Measurements from ENCODE around the gene DISP2.

The DISP2 gene

GRCh38 chr15:40357723-40358470 is at the start of gene DISP2:
Gene DISP2 (plus strand): TSS chr15:40358219. CDS start chr15:40358322, 103 bp downstream.
- peak; percentile 88 for DNase-seq (ENCODE audit: low spot score)

GRCh38 chr15:40309344-40309862 is 48.6 kb upstream of the DISP2 start:
- DNase-seq (ENCODE audit: low spot score), result no peak

GRCh38 chr15:40310001-40310959 is 47.7 kb upstream of the DISP2 start:
- DNase-seq (ENCODE audit: low spot score), result peak; percentile 54

- DNase-seq (ENCODE audit: low spot score), result no peak
Observed at GRCh38 chr15:40310993-40311392, 47.0 kb upstream of the DISP2 start.

GRCh38 chr15:40312370-40313158 is 45.5 kb upstream of the DISP2 start:
- DNase-seq (ENCODE audit: low spot score), result no peak

- peak; percentile 61 for DNase-seq (ENCODE audit: low spot score)
Observed at GRCh38 chr15:40313531-40314398, 44.3 kb upstream of the DISP2 start.

GRCh38 chr15:40314723-40315276 is 43.2 kb upstream of the DISP2 start:
- DNase-seq (ENCODE audit: low spot score), result peak; percentile 38

GRCh38 chr15:40316931-40317330 is 41.1 kb upstream of the DISP2 start:
- DNase-seq (ENCODE audit: low spot score), result no peak

GRCh38 chr15:40317580-40317979 is 40.4 kb upstream of the DISP2 start:
- DNase-seq (ENCODE audit: low spot score), result no peak

GRCh38 chr15:40320409-40320808 is 37.6 kb upstream of the DISP2 start:
- DNase-seq (ENCODE audit: low spot score), result no peak

GRCh38 chr15:40320931-40321371 is 37.1 kb upstream of the DISP2 start:
- DNase-seq (ENCODE audit: low spot score), result peak; percentile 70

- DNase-seq (ENCODE audit: low spot score), result no peak
Observed at GRCh38 chr15:40322531-40323238, 35.3 kb upstream of the DISP2 start.

- peak; percentile 96 for DNase-seq (ENCODE audit: low spot score)
Observed at GRCh38 chr15:40323239-40323952, 34.6 kb upstream of the DISP2 start, which contains the start of gene INAFM2. Gene INAFM2 (plus strand): TSS chr15:40323692. CDS start chr15:40324056, 364 bp downstream.

- peak; percentile 31 for DNase-seq (ENCODE audit: low spot score)
Observed at GRCh38 chr15:40323953-40324937, 33.8 kb upstream of the DISP2 start.

GRCh38 chr15:40325188-40325587 is 32.8 kb upstream of the DISP2 start:
- no peak for DNase-seq (ENCODE audit: low spot score)

GRCh38 chr15:40325700-40326099 is 32.3 kb upstream of the DISP2 start:
- no peak for DNase-seq (ENCODE audit: low spot score)

GRCh38 chr15:40327457-40327856 is 30.6 kb upstream of the DISP2 start:
- DNase-seq (ENCODE audit: low spot score), result no peak

- DNase-seq (ENCODE audit: low spot score), result peak; percentile 52
Observed at GRCh38 chr15:40328176-40328575, 29.8 kb upstream of the DISP2 start.
